RPMI8226 (cell line): Measurements from ENCODE around the gene CD200R1L.

Experiments used
- DNase-seq: peaks from one replicate; pipeline ENCODE4 v3.0.0-alpha.2; 2015

CD200R1L gene

GRCh38 chr3:112817797-112818196 lies 28.9 kb downstream of the CD200R1L start:
- no peak for DNase-seq

- DNase-seq = no peak
These were observed 29.4 kb downstream of the CD200R1L start for GRCh38 chr3:112817271-112817670.

- no peak for DNase-seq
These were observed 30.7 kb downstream of the CD200R1L start for GRCh38 chr3:112815981-112816380.

- DNase-seq = peak; percentile 25
These were observed 32.4 kb downstream of the CD200R1L start for GRCh38 chr3:112814266-112814665.

GRCh38 chr3:112813723-112814171 lies 32.9 kb downstream of the CD200R1L start:
- DNase-seq = peak; percentile 86

GRCh38 chr3:112813016-112813415 lies 33.6 kb downstream of the CD200R1L start:
- no peak for DNase-seq

GRCh38 chr3:112811917-112812660 lies 34.6 kb downstream of the CD200R1L start:
- peak; percentile 7 for DNase-seq

GRCh38 chr3:112811131-112811884 lies 35.4 kb downstream of the CD200R1L start:
- peak; percentile 47 for DNase-seq

- no peak for DNase-seq
These were observed 36.1 kb downstream of the CD200R1L start for GRCh38 chr3:112810561-112810960.

GRCh38 chr3:112808136-112808535 lies 38.5 kb downstream of the CD200R1L start:
- no peak for DNase-seq

GRCh38 chr3:112807685-112808084 lies 39.0 kb downstream of the CD200R1L start:
- no peak for DNase-seq

GRCh38 chr3:112806903-112807302 lies 39.8 kb downstream of the CD200R1L start:
- no peak for DNase-seq

- DNase-seq = no peak
These were observed 41.5 kb downstream of the CD200R1L start for GRCh38 chr3:112805126-112805525.

GRCh38 chr3:112804021-112804420 lies 42.6 kb downstream of the CD200R1L start:
- no peak for DNase-seq

GRCh38 chr3:112803467-112803866 lies 43.2 kb downstream of the CD200R1L start:
- no peak for DNase-seq

- DNase-seq = no peak
These were observed 44.3 kb downstream of the CD200R1L start for GRCh38 chr3:112802338-112802737.

- DNase-seq = no peak
These were observed 46.7 kb downstream of the CD200R1L start for GRCh38 chr3:112799946-112800345.

- peak; percentile 61 for DNase-seq
These were observed 52.0 kb downstream of the CD200R1L start for GRCh38 chr3:112794622-112795172.

- DNase-seq = peak; percentile 52
These were observed 53.2 kb downstream of the CD200R1L start for GRCh38 chr3:112793326-112794081.

- DNase-seq = no peak
These were observed 54.9 kb downstream of the CD200R1L start for GRCh38 chr3:112791736-112792135.

- no peak for DNase-seq
These were observed 56.9 kb downstream of the CD200R1L start for GRCh38 chr3:112789787-112790186.

GRCh38 chr3:112786881-112787579 lies 59.6 kb downstream of the CD200R1L start:
- no peak for DNase-seq
